Activated B cell treated with CpG ODN at 0.5 μM for 24 hours (primary cell): ENCODE data around the gene TMED4. TPM values are rescaled to one million over a fixed set of nuclear protein-coding genes. Genes with fewer than 3 reads are reported as not detected.

Experiments used
- ATAC-seq: fragments of 200-7000 bp; cut with Tn5 transposase; one replicate; pipeline ENCODE4 v1.10.0; 2021; ENCODE audit warnings: low read depth, mild to moderate bottlenecking, moderate library complexity
- CTCF ChIA-PET: fragments of 350-600 bp; sonication (Branson Sonifier 250); formaldehyde crosslinking; loops from one replicate; lab custom pipeline; 2021; ENCODE audit warnings: antibody characterized with exemption; lab: Charles Lee
- POLR2A ChIA-PET: fragments of 350-600 bp; sonication (Branson Sonifier 250); formaldehyde crosslinking; loops from one replicate; lab custom pipeline; 2021; ENCODE audit warnings: antibody characterized with exemption; lab: Charles Lee
- DNase-seq: peaks from one replicate; pipeline ENCODE4 v3.0.0; 2022
- H3K27ac Mint-ChIP-seq: one replicate; pipeline ENCODE4 v1.8.0; 2020; ENCODE audit warnings: mixed read lengths
- H3K27me3 Mint-ChIP-seq: one replicate; pipeline ENCODE4 v1.8.0; 2021; ENCODE audit warnings: mixed read lengths
- H3K36me3 Mint-ChIP-seq: one replicate; pipeline ENCODE4 v1.8.0; 2021; ENCODE audit warnings: low read depth, mixed read lengths
- H3K4me1 Mint-ChIP-seq: one replicate; pipeline ENCODE4 v1.8.0; 2021; ENCODE audit warnings: mixed read lengths
- H3K4me3 Mint-ChIP-seq: one replicate; pipeline ENCODE4 v1.8.0; 2020; ENCODE audit warnings: mild to moderate bottlenecking, mixed read lengths
- H3K9me3 Mint-ChIP-seq: one replicate; pipeline ENCODE4 v1.8.0; 2020; ENCODE audit warnings: mixed read lengths
- intact Hi-C: fragments of 100-400 bp; cut with micrococcal nuclease; formaldehyde crosslinking; loops from one replicate; pipeline ENCODE4 v1.15.1; 2024
- total RNA-seq: library from RNA; stranded (reverse); gene quantifications from 2 replicates; pipeline ENCODE4 v1.2.3, GENCODE V29; 2022
- TF ChIP-seq, protein P1 (sequence below): fragments of 200-600 bp; IDR thresholded peaks from one replicate; pipeline ENCODE4 v1.8.0; 2022; ENCODE audit warnings: antibody characterized with exemption, mild to moderate bottlenecking

Gene TMED4
- total RNA-seq, 1 donor from 2014 or later: 70.1 TPM

GRCh38 chr7:44537442-44537841 is 44.6 kb downstream of the TMED4 start:
- Mint-ChIP-seq H3K4me3 (no peak overlapping the region), H3K36me3 (no peaks in the 10 kb centered on the region), H3K4me1 (no peaks in the 10 kb centered on the region), H3K27ac (no peak overlapping the region), H3K27me3 (no peaks in the 10 kb centered on the region), H3K9me3 (no peaks in the 10 kb centered on the region)
- ChIA-PET POLR2A (no interaction called here), CTCF (no interaction called here)
- intact Hi-C loops: no loop called here
- DNase-seq (no peak), ATAC-seq (no peak)
- TF ChIP-seq, protein P1, sequence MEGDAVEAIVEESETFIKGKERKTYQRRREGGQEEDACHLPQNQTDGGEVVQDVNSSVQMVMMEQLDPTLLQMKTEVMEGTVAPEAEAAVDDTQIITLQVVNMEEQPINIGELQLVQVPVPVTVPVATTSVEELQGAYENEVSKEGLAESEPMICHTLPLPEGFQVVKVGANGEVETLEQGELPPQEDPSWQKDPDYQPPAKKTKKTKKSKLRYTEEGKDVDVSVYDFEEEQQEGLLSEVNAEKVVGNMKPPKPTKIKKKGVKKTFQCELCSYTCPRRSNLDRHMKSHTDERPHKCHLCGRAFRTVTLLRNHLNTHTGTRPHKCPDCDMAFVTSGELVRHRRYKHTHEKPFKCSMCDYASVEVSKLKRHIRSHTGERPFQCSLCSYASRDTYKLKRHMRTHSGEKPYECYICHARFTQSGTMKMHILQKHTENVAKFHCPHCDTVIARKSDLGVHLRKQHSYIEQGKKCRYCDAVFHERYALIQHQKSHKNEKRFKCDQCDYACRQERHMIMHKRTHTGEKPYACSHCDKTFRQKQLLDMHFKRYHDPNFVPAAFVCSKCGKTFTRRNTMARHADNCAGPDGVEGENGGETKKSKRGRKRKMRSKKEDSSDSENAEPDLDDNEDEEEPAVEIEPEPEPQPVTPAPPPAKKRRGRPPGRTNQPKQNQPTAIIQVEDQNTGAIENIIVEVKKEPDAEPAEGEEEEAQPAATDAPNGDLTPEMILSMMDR: no peak

GRCh38 chr7:44536090-44536489 is 45.9 kb downstream of the TMED4 start:
- CTCF ChIA-PET: no interaction called here

DNA sequence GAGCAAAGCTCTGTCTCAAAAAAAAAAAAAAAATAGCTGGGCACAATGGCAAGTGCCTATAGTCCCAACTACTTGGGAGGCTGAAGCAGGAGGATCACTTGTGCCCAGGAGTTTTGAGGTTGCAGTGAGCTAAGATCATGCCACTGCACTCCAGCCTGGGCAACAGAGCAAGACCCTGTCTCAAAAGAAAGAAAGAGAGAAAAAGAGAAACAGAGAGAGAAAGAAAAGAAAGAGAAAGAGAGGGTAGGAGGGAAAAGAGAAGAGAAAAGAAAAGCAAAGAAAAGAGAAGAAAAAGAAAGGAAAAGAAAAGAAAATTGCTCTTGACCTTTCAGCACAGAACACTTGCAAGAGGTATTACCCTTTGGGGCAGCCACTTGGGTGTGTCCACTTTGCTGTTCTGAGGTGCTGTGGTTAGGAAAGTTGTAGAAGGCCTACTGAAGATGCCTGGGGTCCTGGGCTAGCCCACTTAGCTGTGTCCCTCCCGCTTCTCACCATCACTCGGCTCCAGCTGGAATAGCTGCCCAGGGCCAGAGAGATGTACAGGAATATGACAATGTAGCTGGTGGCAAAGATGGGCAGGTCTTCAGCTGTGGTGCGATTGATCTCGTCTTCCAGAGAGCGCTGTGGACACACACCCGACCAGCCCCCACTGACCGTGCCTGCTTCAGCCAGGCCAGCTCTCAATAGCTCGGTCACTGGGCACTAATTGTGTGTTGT is 46.5 kb downstream of the TMED4 start:
- POLR2A ChIA-PET: no interaction called here
- TF ChIP-seq, protein P1: no peak
- no peak overlapping the region for H3K4me3 Mint-ChIP-seq
- peaks cover 5% of the 10 kb centered on the region for H3K4me1 Mint-ChIP-seq
- CTCF ChIA-PET: no interaction called here
- H3K27me3 Mint-ChIP-seq: no peaks in the 10 kb centered on the region
- no peaks in the 10 kb centered on the region for H3K36me3 Mint-ChIP-seq
- intact Hi-C loops: no loop called here
- DNase-seq: no peak
- no peaks in the 10 kb centered on the region for H3K9me3 Mint-ChIP-seq
- H3K27ac Mint-ChIP-seq: no peak overlapping the region
- no peak for ATAC-seq

More at GRCh38 chr7:44536090-44536489, 45.9 kb downstream of the TMED4 start:
- Mint-ChIP-seq H3K4me1 (peaks cover 2% of the 10 kb centered on the region), H3K36me3 (no peaks in the 10 kb centered on the region), H3K9me3 (no peaks in the 10 kb centered on the region), H3K27ac (no peak overlapping the region), H3K27me3 (no peaks in the 10 kb centered on the region), H3K4me3 (no peak overlapping the region)
- intact Hi-C loops: no loop called here
- POLR2A ChIA-PET: no interaction called here
- DNase-seq (no peak), ATAC-seq (no peak)
- TF ChIP-seq, protein P1: no peak

DNA sequence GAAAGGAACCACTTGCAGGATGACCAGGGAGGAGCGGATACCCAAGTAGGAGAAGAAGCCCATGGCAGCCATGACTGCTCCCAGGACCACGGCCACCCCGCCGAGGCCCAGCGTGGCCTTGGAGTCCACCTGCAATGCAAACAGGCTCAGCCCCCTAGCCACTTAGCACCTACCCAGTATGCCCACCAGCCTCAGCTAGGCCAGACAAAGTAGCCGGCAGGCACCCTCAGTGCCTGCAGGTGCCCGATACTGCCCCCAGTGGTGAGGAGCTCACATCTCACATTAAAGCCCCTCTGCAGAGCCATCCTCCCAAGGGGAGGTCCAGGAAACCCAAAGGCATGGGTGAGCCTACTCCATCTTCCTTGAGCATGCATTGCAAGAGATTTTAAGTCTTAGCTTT is 47.5 kb downstream of the TMED4 start:
- Mint-ChIP-seq H3K36me3 (no peaks in the 10 kb centered on the region), H3K9me3 (no peaks in the 10 kb centered on the region), H3K4me1 (peaks cover 5% of the 10 kb centered on the region), H3K27ac (no peak overlapping the region), H3K27me3 (no peaks in the 10 kb centered on the region), H3K4me3 (no peak overlapping the region)
- CTCF ChIA-PET: interaction anchor here (0.6 to 1.0 kb wide), 2 partner anchors 12 to 44 kb away, joined by 3 read pairs; partner anchors contain the start of gene NUDCD3
- TF ChIP-seq, protein P1: no peak
- POLR2A ChIA-PET: interaction anchor here (0.6 kb wide), 1 partner anchor 44 kb away, joined by 3 read pairs; no protein-coding TSS in a partner anchor
- intact Hi-C loops: no loop called here
- ATAC-seq (peak; percentile 61), DNase-seq (peak; percentile 22)

GRCh38 chr7:44534087-44534486 is 47.9 kb downstream of the TMED4 start:
- H3K4me1 Mint-ChIP-seq: peaks cover 5% of the 10 kb centered on the region
- no peak for ATAC-seq
- POLR2A ChIA-PET: interaction anchor here (0.6 kb wide), 1 partner anchor 45 kb away, joined by 3 read pairs; no protein-coding TSS in a partner anchor

More at GRCh38 chr7:44534087-44534486, 47.9 kb downstream of the TMED4 start:
- no peak overlapping the region for H3K4me3 Mint-ChIP-seq
- DNase-seq: no peak
- H3K9me3 Mint-ChIP-seq: no peaks in the 10 kb centered on the region
- no peak overlapping the region for H3K27ac Mint-ChIP-seq
- TF ChIP-seq, protein P1: no peak
- intact Hi-C loops: no loop called here
- no peaks in the 10 kb centered on the region for H3K36me3 Mint-ChIP-seq
- H3K27me3 Mint-ChIP-seq: no peaks in the 10 kb centered on the region
- CTCF ChIA-PET: interaction anchor here (0.6 to 1.0 kb wide), 2 partner anchors 12 to 44 kb away, joined by 3 read pairs; partner anchors contain the start of gene NUDCD3
